ENCODE data around the gene PTEN.

PTEN gene

DNA sequence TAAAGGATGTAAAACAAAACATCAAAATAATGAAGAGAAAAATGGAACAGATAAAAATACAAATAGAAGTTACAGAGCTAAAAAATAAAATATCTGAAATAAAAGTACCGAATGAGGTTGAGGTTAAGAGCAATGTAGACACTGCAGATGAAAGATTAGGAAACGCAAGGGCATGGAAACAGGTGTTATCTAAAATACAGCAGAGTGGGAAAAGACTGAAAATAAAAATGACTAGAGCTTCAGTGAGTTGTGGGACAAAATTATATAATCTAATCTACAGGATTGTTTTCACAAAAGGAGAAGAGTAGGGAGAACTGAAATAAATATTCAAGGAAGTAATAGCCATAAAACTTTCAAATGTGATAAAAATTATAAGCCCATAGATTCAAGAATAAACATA is 123.8 kb downstream of the PTEN start:
- DNase-seq = no peak

GRCh38 chr10:87991946-87992345 is 128.5 kb downstream of the PTEN start:
- no peak for DNase-seq

- DNase-seq = no peak
Observed at GRCh38 chr10:88004451-88004850, 141.0 kb downstream of the PTEN start.

- no peak for DNase-seq
Observed at GRCh38 chr10:88006261-88006660, 142.8 kb downstream of the PTEN start.

- DNase-seq = no peak
Observed at GRCh38 chr10:88008866-88009470, 145.5 kb downstream of the PTEN start.

DNA sequence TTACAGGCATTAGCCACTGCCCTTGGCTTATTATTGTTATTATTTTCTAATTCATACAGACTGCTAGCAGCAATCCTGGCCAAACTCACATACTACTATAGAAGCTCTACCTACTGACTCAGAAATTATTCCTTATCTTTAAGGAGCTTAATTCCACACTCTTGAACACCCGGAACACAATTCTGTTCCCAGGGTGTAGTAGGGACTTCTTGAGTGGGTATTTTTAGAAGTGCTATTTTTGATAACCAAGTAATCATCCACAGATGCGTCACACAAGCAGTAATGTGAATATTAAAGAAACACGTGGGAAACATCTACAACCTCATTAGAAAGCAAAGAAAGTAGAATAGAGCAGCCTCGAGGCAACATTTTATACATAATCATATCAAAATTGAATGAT is 149.2 kb downstream of the PTEN start:
- DNase-seq = no peak

- DNase-seq = no peak
Observed at GRCh38 chr10:88017781-88018180, 154.4 kb downstream of the PTEN start.

DNA sequence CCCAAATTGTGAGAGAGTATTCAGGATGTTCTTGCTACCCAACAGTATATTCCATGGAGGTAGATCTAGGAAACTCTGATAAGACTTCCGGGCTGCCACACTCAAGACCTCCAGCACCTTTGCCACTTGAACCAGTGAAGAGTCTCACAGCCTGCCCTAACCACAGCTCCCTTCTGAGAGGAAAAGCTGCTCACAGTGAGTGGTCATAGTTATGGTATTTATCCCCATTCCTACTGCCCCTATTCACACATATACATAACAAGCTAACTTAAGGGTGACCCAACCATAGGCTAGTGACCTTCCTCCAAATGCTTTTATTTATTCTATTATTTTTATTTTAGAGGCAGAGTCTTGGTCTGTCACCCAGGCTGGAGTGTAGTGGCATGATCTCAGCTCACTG is 156.3 kb downstream of the PTEN start:
- no peak for DNase-seq
